Activated T-helper 2 cell treated with anti-CD3 and anti-CD28 coated beads, Interferon-gamma antibody, Interleukin-2, Interleukin-4, amounts not matched to agents 10 μg/mL and 5 μg/mL and 100 μg/mL, durations not matched to agents 14 hours and 24 hours and 36 hours (primary cell): ENCODE data around the gene RPS27L. TPM values are rescaled to one million over a fixed set of nuclear protein-coding genes. Genes with fewer than 3 reads are reported as not detected.
"Not testable (repeated sequence)": the region's sequence is repeated elsewhere in the genome, so short reads cannot be mapped to it uniquely, and the experiment has no call there.

Experiments used
- DNase-seq: peaks from one replicate; pipeline ENCODE4 v3.0.0; 2021; ENCODE audit warnings: low spot score
- H3K27ac Mint-ChIP-seq: one replicate; pipeline ENCODE4 v1.8.0; 2021; ENCODE audit warnings: mixed read lengths
- H3K27me3 Mint-ChIP-seq: one replicate; pipeline ENCODE4 v1.8.0; 2021; ENCODE audit warnings: low read depth, mixed read lengths
- H3K36me3 Mint-ChIP-seq: one replicate; pipeline ENCODE4 v1.8.0; 2021; ENCODE audit warnings: low read depth, mixed read lengths
- H3K4me1 Mint-ChIP-seq: one replicate; pipeline ENCODE4 v1.8.0; 2021; ENCODE audit warnings: low read depth, mixed read lengths
- H3K4me3 Mint-ChIP-seq: one replicate; pipeline ENCODE4 v1.8.0; 2021; ENCODE audit warnings: low read depth, mild to moderate bottlenecking, moderate library complexity, mixed read lengths
- H3K9me3 Mint-ChIP-seq: one replicate; pipeline ENCODE4 v1.8.0; 2021; ENCODE audit warnings: mixed read lengths
- intact Hi-C: fragments of 100-400 bp; cut with micrococcal nuclease; formaldehyde crosslinking; loops from one replicate; pipeline ENCODE4 v1.15.1; 2023
- total RNA-seq: library from RNA; stranded (reverse); gene quantifications from 2 replicates; pipeline ENCODE4 v1.2.3, GENCODE V29; 2022

The RPS27L gene
- total RNA-seq, 1 donor from 2014 or later = 167 TPM

DNA sequence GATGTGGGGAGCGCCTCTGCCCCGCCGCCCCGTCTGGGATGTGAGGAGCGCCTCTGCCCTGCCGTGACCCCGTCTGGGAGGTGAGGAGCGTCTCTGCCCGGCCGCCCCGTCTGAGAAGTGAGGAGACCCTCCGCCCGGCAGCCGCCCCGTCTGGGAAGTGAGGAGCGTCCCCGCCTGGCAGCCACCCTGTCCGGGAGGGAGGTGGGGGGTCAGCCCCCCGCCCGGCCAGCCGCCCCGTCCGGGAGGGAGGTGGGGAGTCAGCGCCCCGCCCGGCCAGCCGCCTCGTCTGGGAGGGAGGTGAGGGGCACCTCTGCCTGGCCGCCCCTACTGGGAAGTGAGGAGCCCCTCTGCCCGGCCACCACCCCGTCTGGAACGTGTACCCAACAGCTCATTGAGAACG lies 58.4 kb downstream of the RPS27L start:
- H3K4me3 Mint-ChIP-seq = not testable (repeated sequence)

More for the DNA sequence above, 58.4 kb downstream of the RPS27L start:
- H3K9me3 Mint-ChIP-seq, H3K27me3 Mint-ChIP-seq, H3K36me3 Mint-ChIP-seq, H3K4me1 Mint-ChIP-seq, DNase-seq, intact Hi-C loops, H3K27ac Mint-ChIP-seq: not testable (repeated sequence)

Other genes with a start within 250 kb of the RPS27L start
- 11.1 and 13.5 TPM in 2 replicates for gene TPM1, start 114.7 kb downstream of the RPS27L start, total RNA-seq
- gene LACTB, start 35.6 kb downstream of the RPS27L start, total RNA-seq = 23.6 and 23.8 TPM in 2 replicates
- gene RAB8B, start 32.1 kb upstream of the RPS27L start, total RNA-seq = 214 TPM in 2 replicates
- gene APH1B, start 120.1 kb upstream of the RPS27L start, total RNA-seq = 9.5 and 9.8 TPM in 2 replicates
- 0.46 TPM in 2 replicates for gene CA12, start 224.4 kb upstream of the RPS27L start, total RNA-seq